ENCODE data around the gene GYPC. TPM values are rescaled to one million over a fixed set of nuclear protein-coding genes. Genes with fewer than 3 reads are reported as not detected.

GYPC gene
- total RNA-seq, 4 donors from 2014 or later, result 170 to 220 (median 171) TPM

DNA sequence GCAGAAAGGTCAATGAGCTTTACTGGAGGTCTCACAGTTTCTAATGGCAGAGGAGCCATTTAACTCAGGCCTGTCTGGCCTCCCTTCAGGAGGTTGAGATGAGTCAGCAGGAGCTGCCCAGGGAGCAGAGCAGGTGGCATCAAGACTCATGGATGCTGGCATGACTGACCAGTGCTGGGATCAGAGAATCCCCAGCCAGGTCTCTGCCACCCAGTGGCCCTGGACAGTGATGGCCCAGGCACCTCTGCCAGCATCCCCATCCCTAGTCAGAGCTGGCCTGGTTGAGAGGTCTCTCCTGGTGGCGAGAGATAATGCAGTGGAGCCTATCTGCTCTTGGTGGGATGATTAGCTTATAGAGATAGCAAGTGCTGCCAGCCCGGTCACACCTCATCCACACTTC, 43.1 kb downstream of the GYPC start:
- TF ChIP-seq, protein P1, sequence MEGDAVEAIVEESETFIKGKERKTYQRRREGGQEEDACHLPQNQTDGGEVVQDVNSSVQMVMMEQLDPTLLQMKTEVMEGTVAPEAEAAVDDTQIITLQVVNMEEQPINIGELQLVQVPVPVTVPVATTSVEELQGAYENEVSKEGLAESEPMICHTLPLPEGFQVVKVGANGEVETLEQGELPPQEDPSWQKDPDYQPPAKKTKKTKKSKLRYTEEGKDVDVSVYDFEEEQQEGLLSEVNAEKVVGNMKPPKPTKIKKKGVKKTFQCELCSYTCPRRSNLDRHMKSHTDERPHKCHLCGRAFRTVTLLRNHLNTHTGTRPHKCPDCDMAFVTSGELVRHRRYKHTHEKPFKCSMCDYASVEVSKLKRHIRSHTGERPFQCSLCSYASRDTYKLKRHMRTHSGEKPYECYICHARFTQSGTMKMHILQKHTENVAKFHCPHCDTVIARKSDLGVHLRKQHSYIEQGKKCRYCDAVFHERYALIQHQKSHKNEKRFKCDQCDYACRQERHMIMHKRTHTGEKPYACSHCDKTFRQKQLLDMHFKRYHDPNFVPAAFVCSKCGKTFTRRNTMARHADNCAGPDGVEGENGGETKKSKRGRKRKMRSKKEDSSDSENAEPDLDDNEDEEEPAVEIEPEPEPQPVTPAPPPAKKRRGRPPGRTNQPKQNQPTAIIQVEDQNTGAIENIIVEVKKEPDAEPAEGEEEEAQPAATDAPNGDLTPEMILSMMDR (IDR thresholded peaks at IDR 0.05), result no peak
- ATAC-seq (ENCODE audit: low FRiP score) (no peak), DNase-seq (ENCODE audit: low spot score) (no peak)

DNA sequence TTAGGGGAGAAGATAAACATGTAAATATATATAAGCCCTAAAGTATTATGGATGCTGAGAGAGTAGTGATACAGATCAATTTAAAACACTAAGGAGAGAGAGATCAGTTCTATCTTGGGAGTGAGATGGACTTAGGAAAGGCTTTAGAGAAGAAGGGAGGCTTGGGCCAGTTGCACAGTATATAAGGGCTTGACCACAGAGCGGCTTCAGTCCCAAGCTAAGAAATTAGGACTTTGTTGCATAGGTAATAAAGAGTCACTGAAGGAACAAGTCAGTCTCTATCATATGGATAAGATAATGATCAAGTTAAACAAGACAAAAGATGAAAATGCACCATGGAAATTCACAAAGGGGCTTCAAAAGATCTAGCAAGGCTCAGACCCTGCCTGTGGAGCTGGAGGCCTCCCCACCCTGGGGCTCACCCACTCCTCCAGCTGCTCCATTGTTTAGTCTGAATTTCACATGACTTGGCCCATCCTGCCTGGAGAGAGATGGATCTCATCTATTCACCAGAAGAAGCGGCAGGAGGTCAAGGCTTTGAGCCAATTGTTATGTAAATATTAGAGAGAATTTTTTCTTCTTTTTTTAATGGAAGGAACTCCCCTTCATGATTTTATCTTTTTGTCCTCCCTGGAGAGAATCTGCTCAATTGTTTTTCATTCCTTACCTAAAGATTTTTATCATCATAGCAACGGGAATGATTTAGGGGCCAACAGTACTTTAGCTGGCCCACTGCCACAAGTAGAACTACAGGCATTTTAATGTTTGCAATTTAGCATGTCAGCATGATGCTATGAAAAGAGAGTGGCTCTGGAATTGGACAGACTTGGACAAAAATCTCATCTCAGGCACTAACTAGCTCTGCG, 44.0 kb downstream of the GYPC start:
- ATAC-seq (ENCODE audit: low FRiP score), result no peak
- TF ChIP-seq, protein P1 (IDR thresholded peaks at IDR 0.05), result no peak
- no peak for DNase-seq (ENCODE audit: low spot score)

DNA sequence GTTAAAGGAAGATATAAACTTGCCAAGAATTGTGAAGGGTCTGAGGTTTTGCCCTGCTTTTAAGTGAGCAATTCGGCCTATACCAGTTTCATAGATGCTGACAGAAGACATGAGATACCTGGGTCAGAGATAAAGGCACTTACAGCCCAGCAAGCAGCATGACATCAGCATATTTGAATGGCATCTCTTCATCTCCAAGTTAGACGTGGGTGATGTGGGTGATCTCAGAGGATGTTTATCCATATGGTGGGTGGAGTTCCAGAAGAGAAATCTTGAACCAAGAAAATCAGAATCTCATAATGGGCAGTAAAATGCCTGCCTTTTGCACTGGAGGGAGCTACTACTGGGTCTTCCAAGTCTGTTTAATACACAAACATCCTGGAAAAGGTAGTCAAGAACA, 44.7 kb downstream of the GYPC start:
- DNase-seq (ENCODE audit: low spot score), result no peak
- ATAC-seq (ENCODE audit: low FRiP score), result no peak
- TF ChIP-seq, protein P1 (IDR thresholded peaks at IDR 0.05), result no peak

DNA sequence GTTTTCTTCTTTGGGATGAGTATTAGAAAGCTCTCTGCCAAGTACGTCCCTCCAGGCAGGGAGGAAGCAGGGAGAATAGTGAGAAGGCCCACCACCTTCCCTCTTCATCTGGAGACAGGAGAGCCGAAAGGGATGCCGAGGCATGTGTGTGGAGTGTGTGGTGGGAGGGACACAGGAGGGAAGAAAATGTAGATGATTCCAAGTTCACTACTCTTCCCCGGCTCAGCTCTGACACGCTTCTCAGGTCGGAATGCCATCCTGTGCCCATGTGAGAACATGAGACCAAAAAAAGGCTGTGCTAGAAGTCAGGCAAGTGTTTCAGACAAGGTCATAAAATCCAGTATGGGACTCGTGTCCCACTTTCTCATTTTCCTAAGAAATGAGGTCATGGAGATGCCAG, 47.4 kb downstream of the GYPC start:
- TF ChIP-seq, protein P1 (IDR thresholded peaks at IDR 0.05), result no peak
- DNase-seq (ENCODE audit: low spot score), result no peak
- ATAC-seq (ENCODE audit: low FRiP score), result no peak

DNA sequence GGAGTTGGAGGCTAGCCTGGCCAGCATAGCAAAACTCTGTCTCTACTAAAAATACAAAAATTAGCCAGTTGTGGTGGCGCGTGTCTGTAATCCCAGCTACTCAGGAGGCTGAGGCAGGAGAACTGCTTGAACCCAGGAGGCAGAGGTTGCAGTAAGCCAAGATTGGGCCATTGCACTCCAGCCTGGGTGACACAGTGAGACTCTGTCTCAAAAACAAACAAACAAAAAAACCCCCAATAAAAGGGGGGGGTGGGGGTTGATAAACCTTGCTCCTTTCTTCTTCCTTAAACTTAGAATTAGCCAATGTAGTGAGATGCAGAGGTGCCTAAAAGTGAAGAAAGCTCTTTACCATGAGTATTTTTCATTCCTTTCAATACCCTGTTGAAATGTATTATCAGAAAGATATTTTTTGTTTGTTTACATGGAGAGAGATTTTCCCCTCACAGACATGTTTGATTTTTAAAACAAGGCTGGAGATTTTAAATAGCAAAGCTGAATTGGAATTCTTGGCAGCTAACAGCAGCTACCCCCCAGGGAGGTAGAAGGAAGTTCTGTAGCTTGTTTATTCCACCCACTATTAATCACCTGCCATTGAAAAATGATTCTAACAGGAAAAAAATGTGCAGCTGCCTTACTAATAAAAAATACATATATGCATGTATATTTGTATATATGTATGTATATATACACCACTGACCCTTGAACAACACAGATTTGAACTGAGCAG, 48.6 kb downstream of the GYPC start:
- TF ChIP-seq, protein P1 (IDR thresholded peaks at IDR 0.05), result no peak
- DNase-seq (ENCODE audit: low spot score) (no peak), ATAC-seq (ENCODE audit: low FRiP score) (no peak)

DNA sequence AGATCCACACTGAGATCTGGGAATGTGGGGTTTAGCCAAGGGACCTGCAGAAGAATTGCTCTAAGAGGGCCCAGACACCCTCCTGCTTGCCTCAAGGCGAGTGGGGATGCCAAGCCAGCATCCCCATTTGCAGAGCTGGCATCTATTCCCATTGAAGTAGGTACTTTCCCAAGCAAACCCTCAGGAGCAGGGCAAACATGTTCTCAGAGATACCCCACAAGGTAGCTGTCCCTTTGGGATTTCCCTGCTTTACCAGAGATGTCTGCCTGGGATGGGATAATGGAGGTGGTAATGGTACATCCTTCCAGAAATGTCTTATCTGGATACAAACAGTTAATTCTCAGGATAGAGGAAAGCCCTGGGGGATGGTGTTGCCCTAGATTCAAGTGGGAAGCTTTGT, 51.2 kb downstream of the GYPC start:
- DNase-seq (ENCODE audit: low spot score) (no peak), ATAC-seq (ENCODE audit: low FRiP score) (no peak)
- TF ChIP-seq, protein P1 (IDR thresholded peaks at IDR 0.05), result no peak
